ENCODE results near the gene RAD51C.
A peak's percentile ranks its signal among the peaks of the same experiment; 100 is the strongest.

RAD51C gene

DNA sequence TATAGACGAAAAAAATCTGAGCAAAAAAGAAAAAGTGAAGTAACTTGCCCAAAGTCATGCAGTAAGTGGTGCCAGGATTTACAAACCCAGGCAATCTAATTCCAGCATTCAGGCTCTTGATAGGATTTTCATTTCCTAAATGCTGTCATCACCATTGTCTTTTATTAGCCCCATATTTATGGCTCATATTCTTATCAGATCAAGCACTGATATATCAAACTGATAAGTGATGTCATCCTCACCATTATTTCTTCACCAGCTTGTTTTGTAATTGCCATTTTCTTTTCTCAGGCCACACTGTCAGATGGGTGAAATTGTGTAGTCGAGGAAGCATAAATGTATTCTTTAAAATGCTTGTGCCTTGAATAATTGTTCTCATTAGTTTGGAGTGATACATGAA is 1.3 kb downstream of the RAD51C start:
- Histone ChIP-seq H4K20me1 (no peaks in the 10 kb centered on the region; a peak in 2 of 22 replicates), H3K36me3 (peaks cover 4 to 52% (median 36%) of the 10 kb centered on the region in 11 experiments; a peak in 21 of 22 replicates), H3K9me3 (replicated peaks in 1 of 11) (peaks cover 0 to 17% (median 12%) of the 10 kb centered on the region in 11 experiments; a peak in 12 of 22 replicates), H3K9ac (peak overlapping the region; percentile 77 to 94 (median 84); a peak in 20 of 22 replicates), H3K4me1 (peaks cover 17 to 36% (median 23%) of the 10 kb centered on the region in 10 experiments), H3K27me3 (no peaks in the 10 kb centered on the region), H3K27ac (peak overlapping the region in 8 of 11 experiments; percentile 81 to 93 (median 84); a peak in 9 of 22 replicates), H3K4me3 (peak overlapping the region; percentile 63 to 84 (median 76); a peak in 16 of 20 replicates), H3K4me2 (peak overlapping the region; percentile 68 to 94 (median 83))
- TF ChIP-seq Cebpa-rat (IDR thresholded peaks at IDR 0.05) = no peak

DNA sequence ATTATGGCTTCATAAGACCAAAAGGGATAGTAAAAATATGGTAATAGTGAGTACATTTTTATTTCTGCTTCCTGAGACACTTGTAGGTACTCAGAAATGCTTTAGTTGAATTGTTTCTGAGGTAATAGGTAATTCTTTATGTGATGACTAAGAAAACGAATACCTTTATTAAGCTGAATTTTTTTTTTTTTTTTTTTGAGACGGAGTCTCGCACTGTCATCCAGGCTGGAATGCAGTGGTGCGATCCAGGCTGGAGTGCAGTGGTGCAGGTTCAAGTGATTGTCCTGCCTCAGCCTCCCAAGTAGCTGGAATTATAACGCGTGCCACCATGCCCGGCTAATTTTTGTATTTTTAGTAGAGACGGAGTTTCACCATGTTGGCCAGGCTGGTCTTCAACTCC is 1.9 kb downstream of the RAD51C start:
- Histone ChIP-seq H3K4me3 (no peak overlapping the region; a peak in 2 of 20 replicates), H3K9ac (peak overlapping the region in 2 of 11 experiments; percentile 5 to 10; a peak in 2 of 22 replicates), H3K36me3 (peaks cover 7 to 57% (median 41%) of the 10 kb centered on the region in 11 experiments), H3K9me3 (replicated peaks in 1 of 11) (peaks cover 0 to 17% (median 12%) of the 10 kb centered on the region in 11 experiments; a peak in 12 of 22 replicates), H3K4me1 (peaks cover 17 to 36% (median 23%) of the 10 kb centered on the region in 10 experiments), H4K20me1 (no peaks in the 10 kb centered on the region; a peak in 2 of 22 replicates), H3K4me2 (peak overlapping the region in 10 of 11 experiments; percentile 8 to 93 (median 80); a peak in 19 of 22 replicates), H3K27ac (no peak overlapping the region; a peak in 1 of 22 replicates), H3K27me3 (no peaks in the 10 kb centered on the region)
- no peak for TF ChIP-seq Cebpa-rat (IDR thresholded peaks at IDR 0.05)

DNA sequence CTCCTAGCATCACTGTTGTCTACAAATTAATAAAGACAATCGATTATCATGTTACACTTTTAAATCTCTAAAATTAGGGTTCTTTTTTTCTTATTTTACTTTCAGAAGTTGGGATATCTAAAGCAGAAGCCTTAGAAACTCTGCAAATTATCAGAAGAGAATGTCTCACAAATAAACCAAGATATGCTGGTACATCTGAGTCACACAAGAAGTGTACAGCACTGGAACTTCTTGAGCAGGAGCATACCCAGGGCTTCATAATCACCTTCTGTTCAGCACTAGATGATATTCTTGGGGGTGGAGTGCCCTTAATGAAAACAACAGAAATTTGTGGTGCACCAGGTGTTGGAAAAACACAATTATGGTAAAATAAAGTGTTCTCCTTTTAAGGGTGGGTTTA is 2.4 kb downstream of the RAD51C start:
- no peaks in the 10 kb centered on the region; a peak in 2 of 22 replicates for H4K20me1 ChIP-seq
- no peak overlapping the region for H3K4me3 ChIP-seq

DNA sequence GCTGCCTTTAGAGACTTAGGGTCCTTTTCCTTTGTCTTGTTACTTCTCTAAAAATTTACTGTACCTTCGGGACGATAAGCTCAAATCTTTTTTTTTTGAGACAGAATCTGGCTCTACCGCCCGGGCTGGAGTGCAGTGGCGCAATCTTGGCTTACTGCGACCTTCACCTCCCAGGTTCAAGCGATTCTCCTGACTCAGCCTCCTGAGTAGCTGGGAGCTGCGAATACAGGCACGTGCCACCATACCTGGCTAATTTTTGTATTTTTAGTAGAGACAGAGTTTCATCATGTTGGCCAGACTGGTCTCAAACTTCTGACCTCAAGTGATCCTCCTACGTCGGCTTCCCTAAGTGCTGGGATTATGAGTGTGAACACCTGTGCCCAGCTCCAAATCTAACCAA is 7.4 kb downstream of the RAD51C start:
- no peak for TF ChIP-seq Cebpa-rat (IDR thresholded peaks at IDR 0.05)
- H3K27ac ChIP-seq = no peak overlapping the region
- no peak overlapping the region for H3K4me2 ChIP-seq
- no peaks in the 10 kb centered on the region for H3K9me3 ChIP-seq (replicated peaks in 1 of 11)
- no peak overlapping the region for H3K9ac ChIP-seq
- peaks cover 52 to 100% (median 89%) of the 10 kb centered on the region in 11 experiments for H3K36me3 ChIP-seq
- no peaks in the 10 kb centered on the region; a peak in 2 of 22 replicates for H4K20me1 ChIP-seq
- H3K4me1 ChIP-seq = peaks cover 0 to 18% (median 2%) of the 10 kb centered on the region in 10 experiments; a peak in 8 of 20 replicates
- no peaks in the 10 kb centered on the region for H3K27me3 ChIP-seq
- no peak overlapping the region for H3K4me3 ChIP-seq

More for the DNA sequence above, 2.4 kb downstream of the RAD51C start:
- Histone ChIP-seq H3K27me3 (no peaks in the 10 kb centered on the region), H3K4me2 (peak overlapping the region in 9 of 11 experiments; percentile 8 to 93 (median 80); a peak in 9 of 22 replicates), H3K36me3 (peaks cover 13 to 63% (median 46%) of the 10 kb centered on the region in 11 experiments), H3K9me3 (replicated peaks in 1 of 11) (peaks cover 0 to 17% (median 12%) of the 10 kb centered on the region in 11 experiments; a peak in 12 of 22 replicates), H3K4me1 (peaks cover 17 to 36% (median 23%) of the 10 kb centered on the region in 10 experiments), H3K9ac (peak overlapping the region in 1 of 11 experiments; percentile 5; a peak in 1 of 22 replicates), H3K27ac (no peak overlapping the region)
- TF ChIP-seq Cebpa-rat (IDR thresholded peaks at IDR 0.05) = no peak

DNA sequence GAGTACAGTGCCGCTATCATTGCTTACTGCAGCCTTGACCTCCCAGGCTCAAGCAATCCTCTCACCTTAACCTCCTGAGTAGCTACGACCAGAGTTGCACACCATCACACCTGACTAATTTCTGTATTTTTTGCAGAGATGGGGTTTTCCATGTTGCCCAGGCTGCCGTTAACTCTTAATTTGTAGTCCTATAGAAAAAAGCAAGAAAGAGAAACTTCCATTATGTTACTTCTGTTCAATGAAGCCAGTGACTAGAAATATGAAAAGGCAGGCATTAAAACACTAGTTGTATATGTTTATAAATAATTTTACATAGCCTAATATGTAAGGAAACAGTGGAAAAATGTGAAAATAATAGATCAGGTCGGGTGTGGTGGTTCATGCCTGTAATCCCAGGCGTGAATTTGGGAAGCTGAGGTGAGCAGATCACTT is 9.7 kb downstream of the RAD51C start:
- Histone ChIP-seq H3K9ac (no peak overlapping the region), H3K4me2 (no peak overlapping the region), H3K4me3 (no peak overlapping the region), H3K4me1 (peaks cover 0 to 16% (median 8%) of the 10 kb centered on the region in 10 experiments; a peak in 15 of 20 replicates), H3K9me3 (replicated peaks in 1 of 11) (no peaks in the 10 kb centered on the region), H3K27ac (no peak overlapping the region), H3K36me3 (peaks cover 56 to 99% (median 88%) of the 10 kb centered on the region in 11 experiments), H3K27me3 (no peaks in the 10 kb centered on the region), H4K20me1 (no peaks in the 10 kb centered on the region)
- TF ChIP-seq Cebpa-rat (IDR thresholded peaks at IDR 0.05) = no peak

DNA sequence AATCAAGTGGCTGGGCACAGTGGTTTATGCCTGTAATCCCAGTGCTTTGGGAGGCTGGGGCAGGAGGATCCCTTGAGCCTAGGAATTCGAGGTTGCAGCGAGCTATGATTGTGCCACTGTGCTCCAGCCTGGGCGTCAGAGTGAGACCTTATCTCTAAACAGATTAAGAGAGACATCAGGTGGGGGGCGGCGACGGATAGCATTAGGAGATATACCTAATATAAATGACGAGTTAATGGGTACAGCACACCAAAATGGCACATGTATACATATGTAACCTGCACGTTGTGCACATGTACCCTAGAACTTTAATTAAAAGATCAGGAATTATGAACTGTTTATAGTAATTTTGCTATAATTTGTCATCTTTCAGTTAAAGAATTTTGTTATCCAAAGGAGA is 10.3 kb downstream of the RAD51C start:
- no peak overlapping the region for H3K9ac ChIP-seq
- no peaks in the 10 kb centered on the region for H3K9me3 ChIP-seq (replicated peaks in 1 of 11)
- no peak for TF ChIP-seq Cebpa-rat (IDR thresholded peaks at IDR 0.05)
- no peak overlapping the region for H3K4me2 ChIP-seq
- peaks cover 0 to 13% (median 8%) of the 10 kb centered on the region in 10 experiments; a peak in 15 of 20 replicates for H3K4me1 ChIP-seq
- no peak overlapping the region for H3K4me3 ChIP-seq
- H3K27ac ChIP-seq = no peak overlapping the region
- no peaks in the 10 kb centered on the region for H4K20me1 ChIP-seq
- H3K27me3 ChIP-seq = no peaks in the 10 kb centered on the region
- peaks cover 58 to 99% (median 87%) of the 10 kb centered on the region in 11 experiments for H3K36me3 ChIP-seq

DNA sequence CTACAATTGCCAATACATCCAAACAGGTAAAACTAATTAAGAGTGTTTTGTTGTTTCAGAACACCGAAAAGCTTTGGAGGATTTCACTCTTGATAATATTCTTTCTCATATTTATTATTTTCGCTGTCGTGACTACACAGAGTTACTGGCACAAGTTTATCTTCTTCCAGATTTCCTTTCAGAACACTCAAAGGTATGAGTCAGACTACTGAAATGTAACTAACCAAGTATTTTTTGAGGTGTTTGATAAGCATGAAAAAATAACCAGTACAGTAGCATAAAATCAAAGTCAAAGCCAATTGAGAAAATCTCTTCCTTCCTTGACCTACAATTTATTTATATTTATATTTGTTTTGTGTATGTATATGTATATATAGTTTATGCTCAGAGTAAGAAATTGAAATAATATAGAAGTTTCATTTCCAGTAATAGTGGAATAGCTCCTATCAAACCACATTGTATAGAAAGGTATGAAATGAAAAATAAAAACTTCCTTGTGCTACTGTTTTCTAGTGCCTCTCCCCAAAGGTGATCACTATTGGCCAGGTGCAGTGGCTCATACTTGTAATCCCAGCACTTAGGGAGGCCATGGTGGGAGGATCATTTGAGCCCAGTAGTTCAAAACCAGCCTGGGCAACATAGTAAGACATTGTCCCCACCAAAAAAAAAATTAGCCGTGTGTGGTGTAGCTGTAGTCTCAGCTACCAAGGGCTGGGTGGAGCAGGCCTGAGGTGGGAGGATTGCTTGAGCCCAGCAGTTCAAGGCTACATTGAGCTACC is 10.9 kb downstream of the RAD51C start:
- Histone ChIP-seq H4K20me1 (no peaks in the 10 kb centered on the region), H3K27me3 (no peaks in the 10 kb centered on the region), H3K36me3 (peaks cover 61 to 99% (median 87%) of the 10 kb centered on the region in 11 experiments), H3K4me2 (no peak overlapping the region), H3K4me3 (no peak overlapping the region), H3K9ac (no peak overlapping the region), H3K9me3 (replicated peaks in 1 of 11) (no peaks in the 10 kb centered on the region), H3K27ac (no peak overlapping the region), H3K4me1 (peaks cover 0 to 13% (median 8%) of the 10 kb centered on the region in 10 experiments; a peak in 15 of 20 replicates)
- no peak for TF ChIP-seq Cebpa-rat (IDR thresholded peaks at IDR 0.05)

DNA sequence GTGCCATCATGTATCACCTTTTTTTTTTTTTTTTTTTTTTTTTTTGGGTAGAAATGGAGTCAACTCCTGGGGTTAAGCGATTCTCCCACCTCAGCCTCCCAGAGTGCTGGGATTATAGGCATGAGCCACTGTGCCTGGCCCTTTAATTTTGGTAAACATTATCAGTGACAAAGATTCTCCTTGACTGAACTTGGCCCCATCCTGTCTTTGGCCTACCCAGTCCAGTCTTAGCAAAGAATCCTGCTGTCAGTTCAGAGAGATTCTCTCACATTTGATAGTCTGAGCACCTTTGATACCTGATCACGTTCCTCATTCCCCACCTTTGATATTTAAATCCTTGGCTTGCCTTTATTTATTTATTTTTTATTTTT is 11.5 kb downstream of the RAD51C start:
- H3K4me2 ChIP-seq = no peak overlapping the region
- no peaks in the 10 kb centered on the region for H3K27me3 ChIP-seq
- H3K36me3 ChIP-seq = peaks cover 61 to 99% (median 87%) of the 10 kb centered on the region in 11 experiments
- no peaks in the 10 kb centered on the region for H3K9me3 ChIP-seq (replicated peaks in 1 of 11)
- peaks cover 0 to 13% (median 8%) of the 10 kb centered on the region in 10 experiments; a peak in 15 of 20 replicates for H3K4me1 ChIP-seq
- no peak for TF ChIP-seq Cebpa-rat (IDR thresholded peaks at IDR 0.05)
- H3K4me3 ChIP-seq = no peak overlapping the region
- no peaks in the 10 kb centered on the region for H4K20me1 ChIP-seq
- H3K27ac ChIP-seq = no peak overlapping the region
- H3K9ac ChIP-seq = no peak overlapping the region

All from BLaER1 treated with 17β-estradiol and CSF1 and Interleukin-3, amounts not matched to agents 10 nM and 100 nM (cell line).